ENCODE data around the gene NPAS1. TPM values are rescaled to one million over a fixed set of nuclear protein-coding genes. Genes with fewer than 3 reads are reported as not detected.

The NPAS1 gene
- total and polyA plus RNA-seq, 2 donors: 0.16 to 0.18 TPM

DNA sequence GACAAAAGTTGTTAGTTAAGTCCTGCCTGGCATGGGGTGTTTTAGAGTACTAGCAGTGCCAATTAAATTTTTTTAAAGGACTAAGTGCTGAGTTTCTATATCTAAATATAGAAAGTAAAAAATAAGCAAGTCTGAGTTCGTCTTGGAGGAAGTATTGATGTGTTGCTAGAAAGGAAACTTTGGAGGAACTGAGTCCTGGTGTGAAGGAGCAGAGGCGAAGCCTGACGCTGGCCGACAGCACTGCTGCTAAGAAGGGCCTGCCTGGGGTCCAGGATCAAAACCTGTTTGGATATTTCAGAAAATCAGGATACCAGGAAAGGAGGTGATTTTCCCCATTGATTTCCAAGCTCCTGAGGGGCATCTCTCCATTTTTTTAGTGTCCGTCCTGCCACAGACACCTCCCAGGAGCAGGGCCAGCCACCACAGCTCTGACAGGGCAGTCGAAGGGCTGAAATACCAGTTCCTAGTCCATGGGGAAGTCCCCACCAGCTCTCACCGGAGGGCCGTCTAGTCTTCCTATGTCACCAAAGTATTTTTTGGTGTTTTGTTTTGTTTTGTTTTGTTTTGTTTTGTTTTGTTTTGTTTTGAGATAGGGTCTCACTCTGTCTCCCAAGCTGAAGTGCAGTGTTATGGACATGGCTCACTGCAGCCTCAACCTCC is 38.2 kb upstream of the NPAS1 start:
- 69% methylated on average over 8 of the region's 8 CpGs for WGBS
- Histone ChIP-seq H3K36me3 (ENCODE audit: insufficient read depth) (no peaks in the 10 kb centered on the region), H3K4me1 (ENCODE audit: insufficient read depth) (no peaks in the 10 kb centered on the region), H3K4me3 (ENCODE audit: low read depth, low read length) (no peak overlapping the region), H3K27ac (ENCODE audit: low read depth) (no peak overlapping the region)
- DNase-seq (ENCODE audit: extremely low spot score): no peak

DNA sequence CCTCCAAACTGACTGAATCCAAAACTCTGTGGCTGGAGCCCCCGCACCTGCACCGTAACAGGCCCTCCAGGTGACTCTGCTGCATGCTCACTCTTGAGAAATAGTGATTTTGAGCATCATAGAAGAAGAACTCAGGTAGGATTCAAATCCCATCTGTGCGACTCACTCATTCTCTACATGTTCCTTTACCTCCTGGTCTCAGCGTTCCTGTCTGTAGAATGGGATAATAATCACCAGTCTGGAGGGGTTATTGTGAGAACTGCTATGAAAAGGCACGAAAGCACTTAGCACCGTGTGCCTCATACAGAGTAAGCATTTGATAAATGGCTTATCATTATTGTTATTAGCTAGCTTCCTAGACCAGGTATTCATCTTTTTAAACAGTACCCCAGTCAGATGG is 36.5 kb upstream of the NPAS1 start:
- 91% methylated on average over 6 of the region's 6 CpGs for WGBS
- Histone ChIP-seq H3K4me1 (ENCODE audit: insufficient read depth) (no peaks in the 10 kb centered on the region), H3K36me3 (ENCODE audit: insufficient read depth) (no peaks in the 10 kb centered on the region), H3K27ac (ENCODE audit: low read depth) (no peak overlapping the region), H3K4me3 (ENCODE audit: low read depth, low read length) (no peak overlapping the region)
- no peak for DNase-seq (ENCODE audit: extremely low spot score)

DNA sequence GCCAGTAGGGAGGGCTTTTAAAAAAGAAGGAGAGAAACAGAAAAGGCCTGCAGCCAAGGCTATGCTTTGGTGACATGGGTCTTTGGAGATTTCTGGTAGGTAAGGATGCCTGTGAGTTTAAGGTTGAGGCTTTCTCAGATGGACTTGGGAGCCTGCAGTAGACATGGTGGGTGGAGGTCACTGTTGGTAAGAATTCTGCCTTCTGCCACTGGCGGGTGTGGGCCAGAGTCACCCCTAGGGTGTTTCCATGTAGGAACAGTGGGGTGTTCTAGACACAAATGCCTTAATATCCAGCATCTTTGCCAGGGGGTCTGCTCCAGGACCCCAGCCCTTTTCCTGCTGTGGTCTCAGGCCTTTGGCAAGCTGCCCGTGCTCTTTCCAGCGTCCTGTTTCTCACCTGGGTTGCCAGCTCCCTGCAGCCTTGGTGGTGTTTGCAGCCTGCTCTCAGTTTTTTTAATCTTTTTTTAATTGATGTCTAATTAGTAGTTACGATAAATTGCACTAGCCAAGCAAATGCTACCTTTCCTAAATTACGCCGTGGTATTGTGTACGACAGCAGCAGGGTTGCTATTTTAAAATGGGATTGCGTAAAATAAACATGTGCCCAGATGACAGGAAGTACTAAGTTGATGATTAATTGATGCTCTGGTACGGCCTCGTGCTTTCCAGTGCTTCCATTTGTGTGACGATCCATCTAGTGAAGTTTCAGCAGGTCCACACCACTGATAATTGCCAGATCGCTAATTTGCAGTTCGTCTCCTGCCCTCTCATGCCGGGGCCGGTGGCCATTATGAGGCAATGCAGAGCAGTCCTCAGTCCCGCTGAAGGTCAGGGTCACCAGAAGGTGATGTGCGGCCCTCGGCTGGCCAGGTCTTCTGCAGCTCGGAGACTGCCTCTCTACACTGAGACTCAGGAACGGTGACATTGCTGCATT is 35.3 kb upstream of the NPAS1 start:
- no peaks in the 10 kb centered on the region for H3K4me1 ChIP-seq (ENCODE audit: insufficient read depth)

DNA sequence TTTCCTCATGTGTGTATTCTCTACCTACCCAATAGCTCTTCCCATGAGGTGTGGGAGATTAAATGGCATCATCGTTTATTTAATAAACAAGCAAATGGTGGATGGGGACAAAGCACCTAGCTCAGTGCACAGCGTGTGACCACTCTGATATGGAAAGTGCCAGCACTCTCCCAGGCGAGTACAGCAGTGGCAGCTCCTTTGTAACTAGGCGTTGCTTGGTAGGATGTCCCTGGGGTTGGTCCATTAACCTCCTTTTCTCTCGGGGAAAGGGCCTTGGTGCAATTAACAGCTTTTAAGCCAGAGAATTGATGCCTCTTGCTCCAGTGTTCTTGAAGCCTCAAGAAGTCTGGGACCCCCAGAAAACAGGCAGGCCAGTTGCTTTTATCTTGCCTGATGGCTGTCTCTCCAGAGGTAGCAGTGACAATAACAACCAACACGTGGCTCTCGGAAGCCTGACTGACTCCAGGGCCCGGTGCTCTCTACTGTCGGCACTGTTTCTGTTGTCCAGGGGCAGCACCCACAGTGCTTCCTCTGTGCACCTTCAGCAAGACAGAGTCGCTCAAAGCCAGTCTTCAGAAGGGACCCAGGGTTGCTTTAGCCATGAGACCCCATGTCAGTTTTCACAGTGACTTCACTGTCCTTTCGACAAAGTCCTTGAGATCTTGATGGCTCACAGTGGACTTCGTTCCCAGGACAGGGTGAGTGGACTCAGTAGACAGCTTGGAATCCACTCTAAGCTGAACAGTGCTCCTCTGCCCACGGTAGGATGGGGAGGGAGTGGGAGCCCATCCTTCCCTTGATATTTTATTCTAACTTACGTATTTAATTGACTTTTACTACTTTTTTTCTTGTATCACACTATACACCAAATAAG is 33.9 kb upstream of the NPAS1 start:
- DNase-seq (ENCODE audit: extremely low spot score): no peak
- no peak overlapping the region for H3K4me3 ChIP-seq (ENCODE audit: low read depth, low read length)
- H3K4me1 ChIP-seq (ENCODE audit: insufficient read depth): no peaks in the 10 kb centered on the region
- H3K36me3 ChIP-seq (ENCODE audit: insufficient read depth): no peaks in the 10 kb centered on the region
- WGBS: 84% methylated on average over 14 of the region's 14 CpGs
- no peak overlapping the region for H3K27ac ChIP-seq (ENCODE audit: low read depth)

More for the DNA sequence above, 35.3 kb upstream of the NPAS1 start:
- 52% methylated on average over 20 of the region's 20 CpGs for WGBS
- Histone ChIP-seq H3K36me3 (ENCODE audit: insufficient read depth) (no peaks in the 10 kb centered on the region), H3K4me3 (ENCODE audit: low read depth, low read length) (no peak overlapping the region), H3K27ac (ENCODE audit: low read depth) (no peak overlapping the region)
- DNase-seq (ENCODE audit: extremely low spot score): no peak

DNA sequence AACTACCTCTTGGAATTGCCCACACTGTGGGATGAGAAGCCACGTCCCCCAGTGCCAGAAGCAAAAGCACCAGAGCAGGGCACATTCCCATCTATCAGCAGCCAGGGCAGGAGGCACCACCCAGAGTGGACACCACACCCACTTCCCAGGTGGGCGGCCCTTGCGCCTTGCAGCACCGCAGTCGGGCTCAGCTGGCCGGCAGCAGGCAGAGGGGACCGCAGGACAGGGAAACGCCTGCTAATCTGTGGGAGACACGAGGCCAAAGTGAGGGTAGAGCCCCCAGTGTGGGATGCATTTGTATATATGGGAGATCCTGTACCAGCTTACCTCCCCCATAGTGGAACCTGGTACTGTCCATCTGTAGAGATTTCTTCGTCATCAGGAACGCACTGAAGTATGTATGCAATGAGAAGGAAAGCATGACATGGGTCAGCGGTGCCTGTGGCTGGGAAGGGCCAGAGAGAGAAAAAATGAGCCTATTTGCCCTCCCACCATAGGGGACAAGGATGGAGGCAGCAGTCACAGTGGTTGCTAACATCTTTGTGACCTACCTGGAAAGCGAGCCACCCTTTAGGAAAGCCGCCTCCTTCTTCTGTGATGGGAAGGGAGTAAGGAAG is 30.9 kb upstream of the NPAS1 start:
- no peaks in the 10 kb centered on the region for H3K36me3 ChIP-seq (ENCODE audit: insufficient read depth)
- WGBS: 87% methylated on average over 14 of the region's 14 CpGs
- no peaks in the 10 kb centered on the region for H3K4me1 ChIP-seq (ENCODE audit: insufficient read depth)
- no peak overlapping the region for H3K4me3 ChIP-seq (ENCODE audit: low read depth, low read length)
- H3K27ac ChIP-seq (ENCODE audit: low read depth): no peak overlapping the region
- DNase-seq (ENCODE audit: extremely low spot score): no peak

DNA sequence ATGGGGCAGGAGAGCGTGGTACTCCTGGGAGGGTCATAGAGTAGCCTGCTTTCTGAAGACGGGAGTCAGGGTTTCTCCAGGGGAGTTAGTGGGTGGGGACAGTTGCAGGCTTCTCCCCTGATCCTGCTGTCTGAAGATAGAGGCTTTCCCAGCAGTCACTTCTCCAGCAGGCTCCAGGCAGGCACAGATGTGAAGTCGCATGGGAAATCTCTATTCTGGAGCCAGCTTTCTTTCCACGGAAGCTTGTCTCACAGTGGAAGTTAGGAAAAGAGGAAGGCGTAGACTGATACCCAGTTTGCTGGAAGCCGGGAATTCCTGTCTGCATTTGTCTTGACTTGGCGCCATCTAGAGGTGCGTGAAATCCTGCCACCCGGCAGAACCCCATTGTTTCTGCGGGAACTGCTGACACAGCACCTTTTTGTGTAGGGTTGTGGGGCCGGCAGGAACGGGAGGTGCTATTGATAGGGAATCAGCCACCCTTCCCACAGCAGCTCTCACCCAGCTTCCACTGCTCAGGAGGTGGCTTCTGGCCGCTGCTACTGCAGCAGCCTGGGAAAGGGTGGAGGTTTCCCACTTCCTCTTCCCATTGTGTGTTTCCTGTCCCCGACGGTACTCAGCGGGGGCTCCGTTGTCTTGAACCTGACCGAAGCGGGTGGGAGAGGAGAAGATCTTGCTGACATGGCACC is 28.5 kb upstream of the NPAS1 start:
- 14% methylated on average over 19 of the region's 19 CpGs for WGBS
- no peaks in the 10 kb centered on the region for H3K4me1 ChIP-seq (ENCODE audit: insufficient read depth)
- peak; percentile 64 for DNase-seq (ENCODE audit: extremely low spot score)
- no peaks in the 10 kb centered on the region for H3K36me3 ChIP-seq (ENCODE audit: insufficient read depth)
- H3K4me3 ChIP-seq (ENCODE audit: low read depth, low read length): no peak overlapping the region
- no peak overlapping the region for H3K27ac ChIP-seq (ENCODE audit: low read depth)

DNA sequence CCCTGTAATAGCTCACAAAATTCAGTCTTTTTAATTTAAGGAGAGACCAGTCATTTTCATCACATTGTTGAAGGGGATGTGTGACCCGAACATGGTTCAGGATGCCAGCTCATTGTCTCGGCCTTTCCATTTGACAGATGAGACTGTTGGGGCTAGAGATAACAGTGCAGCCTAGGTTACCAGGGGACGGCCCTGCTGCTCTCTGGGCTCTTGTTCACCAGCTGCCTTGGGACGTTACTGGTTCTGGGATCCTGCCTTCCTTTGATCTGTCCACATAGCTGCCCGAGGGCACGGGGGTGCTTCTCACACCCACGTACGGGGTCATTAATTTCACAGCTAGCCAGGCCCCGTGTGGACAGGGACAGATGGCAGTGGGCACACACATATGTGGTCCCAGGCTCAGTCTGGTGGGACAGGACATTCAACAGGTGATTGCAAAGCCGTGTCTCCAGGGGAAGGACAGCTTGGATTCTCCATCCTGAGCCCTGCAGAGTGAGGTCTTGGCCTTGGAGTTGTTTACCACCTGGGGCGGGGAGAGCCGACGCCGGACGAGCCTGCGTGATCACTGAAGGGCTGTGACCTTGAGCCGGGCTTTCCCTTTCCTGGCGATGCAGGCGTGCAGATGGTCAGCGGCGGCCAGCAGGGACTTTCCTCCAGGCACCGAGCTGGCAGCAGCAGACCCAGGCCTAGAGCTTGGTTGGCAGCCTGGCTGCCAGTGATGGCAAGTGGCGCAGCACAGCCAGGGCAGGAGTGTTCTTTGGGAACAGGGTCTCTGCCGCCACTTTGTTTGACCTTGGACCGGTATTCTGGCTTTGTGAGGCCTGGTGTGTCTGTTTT is 26.7 kb upstream of the NPAS1 start:
- 85% methylated on average over 25 of the region's 25 CpGs for WGBS
- Histone ChIP-seq H3K36me3 (ENCODE audit: insufficient read depth) (no peaks in the 10 kb centered on the region), H3K4me3 (ENCODE audit: low read depth, low read length) (no peak overlapping the region), H3K27ac (ENCODE audit: low read depth) (no peak overlapping the region), H3K4me1 (ENCODE audit: insufficient read depth) (no peaks in the 10 kb centered on the region)
- DNase-seq (ENCODE audit: extremely low spot score): no peak

DNA sequence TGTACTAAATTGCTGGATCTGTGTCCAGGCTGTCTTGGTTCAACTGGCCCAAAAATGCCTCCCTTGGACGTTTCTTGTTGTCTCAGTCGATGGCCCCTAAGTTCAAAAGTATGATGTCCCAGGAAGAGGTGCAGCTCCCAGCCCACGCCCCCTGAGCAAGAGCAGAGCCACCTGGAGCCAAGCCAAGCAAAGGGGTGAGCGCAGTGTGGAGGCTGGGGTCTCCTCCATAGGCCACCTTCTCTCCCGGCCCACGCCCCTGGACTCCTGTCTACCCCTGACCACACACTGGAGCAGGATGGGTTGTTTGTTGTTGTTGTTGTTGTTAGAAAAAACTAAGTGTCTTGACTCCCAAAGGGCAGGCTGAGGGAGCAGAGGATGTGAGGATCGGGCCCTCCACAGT is 26.0 kb upstream of the NPAS1 start:
- Histone ChIP-seq H3K27ac (ENCODE audit: low read depth) (no peak overlapping the region), H3K4me1 (ENCODE audit: insufficient read depth) (no peaks in the 10 kb centered on the region), H3K4me3 (ENCODE audit: low read depth, low read length) (no peak overlapping the region), H3K36me3 (ENCODE audit: insufficient read depth) (no peaks in the 10 kb centered on the region)
- DNase-seq (ENCODE audit: extremely low spot score): no peak
- 84% methylated on average over 7 of the region's 7 CpGs for WGBS

DNA sequence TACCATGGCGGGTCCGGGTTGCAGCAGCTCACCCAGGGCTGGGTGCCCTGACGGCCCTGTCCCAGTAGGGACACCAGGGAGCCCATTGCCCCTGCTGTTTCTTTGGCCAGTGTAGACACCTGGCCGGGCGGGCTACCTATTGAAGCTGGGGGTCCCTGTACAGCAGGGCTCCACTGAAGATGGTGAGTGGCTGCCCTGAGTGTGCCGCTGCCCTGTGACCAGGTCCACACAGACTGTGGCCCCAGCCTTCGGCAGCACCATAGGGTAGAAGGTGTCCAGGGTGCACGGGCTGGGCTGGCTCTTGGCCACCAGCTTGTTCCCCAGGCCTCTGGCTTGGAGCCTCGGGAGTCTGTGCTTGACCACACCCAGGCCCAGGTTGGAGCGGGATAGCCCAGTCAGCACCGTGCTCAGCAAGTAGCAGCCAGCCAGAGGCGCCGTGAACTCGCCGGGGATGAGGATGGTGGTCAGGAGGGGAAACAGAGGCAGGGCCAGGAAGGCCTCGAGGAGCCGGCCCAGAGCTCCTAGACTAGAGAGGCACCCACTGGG is 25.4 kb upstream of the NPAS1 start:
- 88% methylated on average over 17 of the region's 17 CpGs for WGBS
- H3K36me3 ChIP-seq (ENCODE audit: insufficient read depth): no peaks in the 10 kb centered on the region

DNA sequence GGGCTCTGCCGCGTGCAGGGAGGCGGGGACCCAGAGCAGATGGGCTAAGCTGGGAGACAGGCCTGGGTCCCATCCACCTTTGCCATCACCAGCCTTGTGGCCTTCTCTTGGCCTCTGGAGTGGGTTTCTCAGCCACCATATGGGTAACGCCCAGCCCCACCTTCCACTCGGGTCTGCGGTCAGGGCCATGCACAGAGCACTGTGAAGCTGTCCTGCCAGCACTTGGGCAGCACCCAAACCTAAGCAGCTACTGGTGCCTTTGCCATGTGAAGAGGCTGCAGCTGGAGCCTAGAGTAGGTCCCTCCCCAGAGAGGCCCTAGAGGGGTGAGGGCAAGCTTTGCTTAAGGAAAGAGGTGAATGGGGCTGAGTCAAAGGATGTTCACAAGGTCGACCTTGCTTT is 24.1 kb upstream of the NPAS1 start:
- no peaks in the 10 kb centered on the region for H3K36me3 ChIP-seq (ENCODE audit: insufficient read depth)
- no peak for DNase-seq (ENCODE audit: extremely low spot score)
- 86% methylated on average over 7 of the region's 7 CpGs for WGBS
- no peak overlapping the region for H3K4me3 ChIP-seq (ENCODE audit: low read depth, low read length)
- no peaks in the 10 kb centered on the region for H3K4me1 ChIP-seq (ENCODE audit: insufficient read depth)
- H3K27ac ChIP-seq (ENCODE audit: low read depth): no peak overlapping the region

More for the DNA sequence above, 25.4 kb upstream of the NPAS1 start:
- Histone ChIP-seq H3K4me1 (ENCODE audit: insufficient read depth) (no peaks in the 10 kb centered on the region), H3K4me3 (ENCODE audit: low read depth, low read length) (no peak overlapping the region), H3K27ac (ENCODE audit: low read depth) (no peak overlapping the region)
- DNase-seq (ENCODE audit: extremely low spot score): no peak

DNA sequence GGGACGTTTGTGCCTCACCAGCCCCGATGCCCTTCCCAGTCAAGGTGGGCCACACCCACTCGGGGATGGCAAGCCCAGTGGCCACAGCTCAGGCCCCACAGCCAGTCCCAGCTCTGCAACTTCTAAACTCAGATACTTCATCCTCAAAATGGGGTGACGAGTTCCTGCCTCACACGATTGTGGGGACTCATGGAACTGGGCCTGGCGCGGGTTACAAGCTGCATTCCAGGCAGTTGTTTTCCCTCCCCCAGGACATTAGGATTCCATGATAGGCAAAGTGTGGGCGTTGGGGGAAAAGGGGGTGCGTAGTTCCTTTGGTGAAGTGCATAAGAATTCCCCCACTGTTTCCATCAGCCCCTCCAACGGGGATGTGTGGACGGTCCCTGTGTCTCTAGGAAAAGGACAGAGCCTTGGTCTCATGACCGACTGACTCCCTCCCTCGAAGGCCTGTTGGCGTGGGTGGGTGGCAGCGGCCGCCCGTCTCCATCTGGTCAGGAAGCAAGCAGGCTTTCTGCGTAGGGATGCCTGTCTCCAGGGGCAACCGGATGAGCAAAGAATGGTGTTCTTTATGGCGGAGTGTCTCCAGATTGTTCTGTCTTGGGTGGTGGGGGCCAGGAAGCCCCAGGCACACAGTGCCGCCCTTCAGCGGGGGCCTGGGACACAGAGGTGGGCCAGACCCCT is 21.1 kb upstream of the NPAS1 start:
- H3K4me3 ChIP-seq (ENCODE audit: low read depth, low read length): no peak overlapping the region
- no peak for DNase-seq (ENCODE audit: extremely low spot score)
- no peak overlapping the region for H3K27ac ChIP-seq (ENCODE audit: low read depth)
- H3K4me1 ChIP-seq (ENCODE audit: insufficient read depth): no peaks in the 10 kb centered on the region
- H3K36me3 ChIP-seq (ENCODE audit: insufficient read depth): no peaks in the 10 kb centered on the region
- 90% methylated on average over 22 of the region's 22 CpGs for WGBS
